ENCODE results near the gene NUDT16.
A peak's percentile ranks its signal among the peaks of the same experiment; 100 is the strongest.
"Not testable (repeated sequence)": the region's sequence is repeated elsewhere in the genome, so short reads cannot be mapped to it uniquely, and the experiment has no call there.

Gene NUDT16

DNA sequence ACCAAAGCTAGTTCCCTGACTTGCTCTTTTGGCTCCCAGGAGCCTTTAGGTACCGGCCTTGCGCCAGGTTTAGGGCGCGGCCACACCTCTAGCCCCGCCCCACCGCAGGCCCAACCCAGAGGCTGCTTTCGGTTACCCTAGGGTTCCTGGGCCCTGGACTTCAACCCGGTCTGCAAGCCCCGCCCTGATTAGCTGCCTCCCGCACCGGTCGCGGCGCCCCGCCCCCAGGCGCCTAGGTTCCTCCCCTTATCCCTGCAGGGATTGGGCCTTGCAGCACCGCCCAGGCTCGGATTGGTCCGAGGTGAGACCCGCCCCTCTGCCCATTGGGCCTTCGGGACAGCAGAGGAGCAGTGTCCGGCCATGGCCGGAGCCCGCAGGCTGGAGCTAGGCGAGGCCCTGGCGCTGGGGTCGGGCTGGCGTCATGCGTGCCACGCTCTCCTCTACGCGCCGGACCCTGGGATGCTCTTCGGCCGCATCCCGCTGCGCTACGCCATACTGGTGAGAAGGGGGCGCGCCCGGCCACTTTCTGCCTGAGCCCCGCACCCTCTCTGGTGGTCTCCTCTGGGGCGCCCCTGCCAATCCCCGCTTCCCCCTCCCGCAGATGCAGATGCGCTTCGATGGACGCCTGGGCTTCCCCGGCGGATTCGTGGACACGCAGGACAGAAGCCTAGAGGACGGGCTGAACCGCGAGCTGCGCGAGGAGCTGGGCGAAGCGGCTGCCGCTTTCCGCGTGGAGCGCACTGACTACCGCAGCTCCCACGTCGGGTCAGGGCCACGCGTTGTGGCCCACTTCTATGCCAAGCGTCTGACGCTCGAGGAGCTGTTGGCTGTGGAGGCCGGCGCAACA lies at the start of gene NUDT16:
TSS of gene NUDT16 (plus strand) at position 330 of the 847 bp plus-strand sequence. CDS start at position 361, 31 bp downstream.
- DNase-seq (ENCODE audit: low read depth): peak; percentile 87

DNA sequence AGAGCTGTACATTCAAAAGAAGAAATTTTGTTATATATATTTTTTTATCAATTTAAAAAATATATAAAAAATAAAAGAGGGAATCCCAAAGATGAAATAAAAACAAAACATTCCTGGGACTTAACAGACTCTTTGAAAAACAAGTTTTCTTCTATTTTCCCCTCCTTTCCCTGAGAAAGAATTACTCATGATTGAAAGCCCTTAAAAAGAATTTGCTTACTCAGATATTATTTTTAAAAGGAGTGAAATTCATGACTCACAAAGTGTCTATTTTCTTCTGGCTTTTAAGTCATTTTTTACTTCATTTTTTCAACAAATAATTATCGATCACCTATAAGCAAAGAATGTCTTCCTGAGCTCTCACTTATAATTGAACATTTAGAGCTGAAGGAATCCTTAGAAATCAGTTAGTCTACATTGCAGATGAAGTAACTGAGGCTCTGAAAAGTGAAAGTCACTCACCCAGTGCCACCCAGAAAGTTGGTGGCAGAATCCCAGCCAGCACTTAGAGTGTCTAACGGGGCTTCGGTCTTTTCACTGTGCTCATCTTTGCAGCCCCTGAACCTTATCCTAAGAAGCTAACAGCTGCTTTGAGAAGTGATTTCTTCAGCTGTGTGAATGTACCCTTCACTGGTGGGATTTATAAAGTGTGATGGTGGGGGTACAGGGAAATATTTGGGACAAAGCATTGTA lies 42.5 kb upstream of the NUDT16 start:
- no peak for DNase-seq (ENCODE audit: low read depth)

DNA sequence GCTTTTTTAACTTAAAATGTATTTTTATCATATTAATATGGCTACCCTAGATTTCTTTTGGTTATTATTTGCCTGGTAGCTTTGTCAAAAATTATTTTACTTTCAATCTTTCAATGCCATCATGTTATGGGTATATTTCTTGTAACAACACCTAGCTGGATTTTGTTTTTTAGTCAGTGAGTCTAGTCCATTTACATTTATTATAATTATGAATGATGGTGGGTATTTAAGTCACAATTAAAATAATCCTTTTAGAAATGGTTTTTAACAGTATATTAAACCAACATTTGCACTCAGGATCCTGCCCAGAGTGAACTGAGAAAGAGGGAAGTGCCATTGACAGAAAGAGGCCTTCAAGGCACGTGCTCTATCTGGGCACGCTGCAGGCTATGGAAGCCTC lies 39.8 kb upstream of the NUDT16 start:
- DNase-seq (ENCODE audit: low read depth): no peak

DNA sequence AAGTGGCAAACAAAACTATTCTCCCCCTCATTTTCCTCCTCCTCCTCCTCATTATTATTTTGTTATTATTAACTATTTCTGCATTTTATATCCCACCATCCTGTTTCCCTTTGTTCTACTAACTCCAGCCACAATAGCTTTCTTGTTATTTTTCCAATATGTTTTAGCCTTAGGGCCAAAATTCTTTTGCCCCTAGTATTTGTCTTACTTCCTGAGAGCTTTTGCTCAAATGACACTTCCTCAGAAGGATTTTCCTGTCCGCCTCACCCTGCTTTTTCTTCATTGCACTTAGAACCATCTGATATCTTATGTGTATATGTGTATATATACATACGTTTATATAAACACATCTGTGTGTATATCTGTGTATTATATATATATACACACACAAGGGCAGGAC lies 32.7 kb upstream of the NUDT16 start:
- DNase-seq (ENCODE audit: low read depth): no peak

DNA sequence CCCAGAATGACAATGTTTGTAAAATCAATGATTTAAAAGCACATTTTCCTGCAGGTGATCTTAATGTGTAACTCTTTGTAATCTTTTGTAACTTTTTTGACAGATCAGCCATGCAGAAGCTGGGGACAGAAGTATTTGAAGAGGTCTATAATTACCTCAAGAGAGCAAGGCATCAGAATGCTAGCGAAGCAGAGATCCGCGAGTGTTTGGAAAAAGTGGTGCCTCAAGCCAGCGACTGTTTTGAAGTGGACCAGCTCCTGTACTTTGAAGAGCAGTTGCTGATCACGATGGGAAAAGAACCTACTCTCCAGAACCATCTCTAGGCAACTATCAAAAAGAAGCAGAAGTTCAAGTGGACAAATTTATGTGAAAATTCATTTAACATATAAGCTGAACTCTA lies 32.1 kb upstream of the NUDT16 start:
- DNase-seq (ENCODE audit: low read depth): no peak

DNA sequence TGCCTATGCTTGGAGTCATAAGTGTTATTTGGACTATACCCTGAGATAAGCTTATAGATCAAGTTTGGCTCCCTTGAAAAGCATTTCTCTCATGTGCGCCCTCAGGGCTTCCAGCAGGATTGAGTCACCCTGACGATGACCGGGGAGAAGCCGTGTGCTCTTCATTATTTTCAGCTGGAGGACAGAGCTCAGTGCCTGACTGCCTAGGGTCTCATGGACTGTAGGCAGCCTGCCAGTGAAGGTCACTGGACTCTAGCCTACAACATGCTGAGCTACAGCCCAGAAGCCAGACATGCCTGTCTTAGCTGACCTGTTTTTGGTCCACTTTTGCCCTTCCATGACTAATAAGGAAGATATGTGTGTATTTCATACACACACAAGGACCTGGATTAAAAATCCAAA lies 31.6 kb upstream of the NUDT16 start:
- no peak for DNase-seq (ENCODE audit: low read depth)

DNA sequence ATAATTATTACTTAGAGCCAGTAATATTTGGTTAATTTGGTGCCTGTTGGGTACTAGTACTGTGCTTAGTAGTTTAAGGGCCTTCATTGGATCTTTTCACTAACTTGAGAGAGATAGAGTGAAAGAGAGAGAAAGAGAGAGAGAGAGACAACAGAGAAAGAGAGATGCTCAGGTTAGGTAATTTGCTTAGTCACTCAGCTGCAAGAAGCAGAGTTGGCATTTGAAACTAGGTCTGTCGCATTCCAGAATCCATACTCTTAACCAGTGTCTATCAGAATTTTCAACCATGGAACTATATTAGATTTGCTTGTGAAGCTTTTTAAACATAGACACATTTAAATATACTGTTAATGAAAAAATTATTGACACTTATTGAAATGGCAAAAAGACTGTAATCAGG lies 31.1 kb upstream of the NUDT16 start:
- DNase-seq (ENCODE audit: low read depth): no peak

DNA sequence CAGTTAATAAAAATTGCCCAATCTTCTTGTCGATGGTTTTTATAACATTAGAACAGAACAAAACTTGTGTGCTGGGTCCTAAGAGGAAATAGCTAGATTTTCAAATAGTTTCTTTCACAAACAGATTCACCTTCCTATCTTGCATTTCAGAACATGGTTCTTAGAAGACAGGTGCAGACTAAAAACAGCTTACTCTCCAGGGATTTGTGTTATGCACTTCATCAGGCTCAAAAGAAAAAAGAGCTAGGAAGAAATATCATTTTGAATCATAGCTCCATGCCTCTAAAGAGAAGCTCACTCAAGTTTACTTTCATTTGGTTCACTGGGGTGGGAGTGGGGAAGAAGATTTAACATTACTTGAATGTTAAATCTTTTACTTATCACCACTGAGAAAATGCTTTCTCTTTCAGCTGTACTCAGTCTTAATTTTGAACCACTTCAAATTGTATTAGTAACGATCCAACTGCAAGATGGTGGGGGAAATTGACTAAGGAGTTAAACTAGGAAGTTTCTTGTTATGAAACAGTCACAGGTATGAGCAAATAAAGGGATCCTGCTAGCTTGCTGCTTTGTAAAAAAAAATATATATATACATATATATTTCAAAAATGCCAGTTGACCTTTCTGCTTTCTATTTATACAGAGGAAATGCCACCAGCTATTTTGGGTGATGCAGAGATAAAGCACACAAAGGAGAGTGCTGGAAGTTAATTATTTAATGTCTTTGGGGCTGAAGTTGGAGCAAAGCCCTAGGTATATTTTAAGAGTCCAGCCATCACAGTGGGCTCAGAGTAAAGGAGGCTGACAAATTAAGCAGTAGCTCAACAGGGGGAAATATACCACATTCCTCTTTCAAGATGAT lies 28.3 kb upstream of the NUDT16 start:
- no peak for DNase-seq (ENCODE audit: low read depth)

DNA sequence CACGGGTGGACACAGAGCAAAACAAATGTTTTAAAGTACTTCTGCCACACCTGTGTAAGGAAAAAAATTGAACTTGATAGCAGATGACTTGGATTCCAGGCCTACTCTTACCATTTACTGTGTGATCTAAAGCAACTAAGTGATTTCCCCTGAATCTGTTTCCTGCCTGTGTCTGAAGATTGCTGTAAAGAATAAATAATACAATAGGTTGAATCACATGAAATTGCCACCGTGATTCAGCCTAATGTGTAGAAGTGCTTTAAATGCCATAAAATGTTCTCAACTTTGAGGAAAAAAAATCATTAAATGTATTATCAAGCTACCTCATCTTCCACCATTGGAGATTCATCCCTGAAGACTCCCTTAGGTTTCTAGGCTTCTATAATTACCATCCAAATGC lies 27.6 kb upstream of the NUDT16 start:
- DNase-seq (ENCODE audit: low read depth): no peak

DNA sequence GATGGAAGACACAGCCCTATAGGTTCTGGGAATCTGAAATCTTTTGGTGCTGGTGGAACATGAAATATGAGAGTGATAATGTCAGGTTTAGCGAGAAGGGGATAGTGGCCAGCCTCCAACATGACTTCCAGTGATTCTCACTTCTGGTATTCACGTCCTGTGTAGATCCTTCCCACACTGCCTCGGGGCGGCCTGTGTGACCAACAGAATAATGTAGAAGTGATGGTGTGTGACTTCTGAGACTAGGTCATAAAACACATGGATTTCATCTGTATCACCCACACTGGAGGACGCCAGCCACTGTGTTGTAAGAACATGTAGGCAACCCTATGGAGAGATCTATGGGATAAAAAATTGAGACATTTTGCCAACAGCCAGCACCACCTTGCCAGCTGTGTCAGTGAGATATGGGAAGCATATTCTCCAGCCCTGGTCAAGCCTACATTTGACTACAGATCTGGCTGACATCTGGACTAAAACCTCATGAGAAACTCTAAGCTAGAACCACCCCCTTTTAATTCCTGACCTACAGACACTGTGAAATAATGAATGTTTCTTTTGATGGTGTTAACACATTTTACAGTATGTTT lies 25.5 kb upstream of the NUDT16 start:
- DNase-seq (ENCODE audit: low read depth): no peak

DNA sequence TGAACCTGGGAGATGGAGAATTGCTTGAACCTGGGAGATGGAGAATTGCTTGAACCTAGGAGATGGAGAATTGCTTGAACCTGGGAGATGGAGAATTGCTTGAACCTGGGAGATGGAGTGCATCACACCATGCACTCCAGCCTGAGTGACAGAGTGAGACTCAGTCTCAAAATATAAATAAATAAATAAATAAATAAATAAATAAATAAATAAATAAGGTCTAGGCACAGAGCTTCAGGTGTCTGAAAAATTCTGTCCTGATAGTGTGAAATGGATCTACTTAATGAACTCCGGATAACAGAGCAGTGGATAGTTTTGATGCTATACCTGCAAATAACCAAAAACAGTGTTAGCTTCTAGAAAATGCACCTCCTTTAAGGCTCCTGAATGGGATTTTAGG lies 24.3 kb upstream of the NUDT16 start:
- DNase-seq (ENCODE audit: low read depth): no peak

DNA sequence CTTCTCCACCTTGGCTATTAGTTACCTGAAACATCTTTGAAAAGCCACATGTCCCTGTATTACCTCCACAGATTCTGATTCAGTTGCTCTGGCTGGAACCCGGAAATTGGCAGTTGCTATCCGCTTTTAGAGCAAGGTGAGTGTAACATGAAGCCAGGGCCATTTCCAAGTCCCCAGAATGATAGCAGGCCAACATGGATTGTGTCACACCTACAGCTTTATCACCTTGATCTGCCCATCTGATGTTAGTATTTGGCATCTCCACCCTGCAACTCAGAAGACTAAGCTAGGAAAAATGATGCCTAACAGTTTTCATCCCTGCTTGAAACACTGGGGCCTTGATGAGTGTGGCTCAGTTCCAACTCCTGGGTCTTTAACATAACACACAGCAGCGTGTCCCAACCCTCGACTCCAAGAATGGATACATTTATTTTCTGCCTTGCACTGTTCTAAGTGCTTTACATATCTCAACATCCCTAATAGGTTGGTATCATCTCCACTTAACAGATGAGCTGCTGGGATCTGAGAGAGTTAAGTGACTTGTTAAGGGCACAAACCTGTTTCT lies 21.3 kb upstream of the NUDT16 start:
- DNase-seq (ENCODE audit: low read depth): no peak

DNA sequence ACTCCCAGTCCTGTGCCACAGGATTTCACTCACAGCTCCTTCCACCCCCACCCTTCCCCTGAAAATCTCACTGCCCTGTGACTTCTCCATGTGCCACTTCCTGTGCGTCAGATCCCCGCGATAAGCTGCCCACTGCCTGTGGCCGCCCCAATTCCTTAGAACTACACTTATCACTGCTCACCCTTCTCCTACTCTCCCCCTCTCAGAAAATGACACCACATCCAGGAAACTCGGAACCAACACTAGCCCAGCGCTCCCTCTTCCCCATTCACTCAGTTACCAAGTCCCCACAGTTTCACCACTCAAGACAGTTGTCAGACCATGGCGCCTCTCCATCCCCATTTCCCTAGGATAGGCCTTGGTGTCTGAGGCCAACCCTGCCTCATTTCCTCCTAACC lies 20.5 kb upstream of the NUDT16 start:
- not testable (repeated sequence) for DNase-seq (ENCODE audit: low read depth)

DNA sequence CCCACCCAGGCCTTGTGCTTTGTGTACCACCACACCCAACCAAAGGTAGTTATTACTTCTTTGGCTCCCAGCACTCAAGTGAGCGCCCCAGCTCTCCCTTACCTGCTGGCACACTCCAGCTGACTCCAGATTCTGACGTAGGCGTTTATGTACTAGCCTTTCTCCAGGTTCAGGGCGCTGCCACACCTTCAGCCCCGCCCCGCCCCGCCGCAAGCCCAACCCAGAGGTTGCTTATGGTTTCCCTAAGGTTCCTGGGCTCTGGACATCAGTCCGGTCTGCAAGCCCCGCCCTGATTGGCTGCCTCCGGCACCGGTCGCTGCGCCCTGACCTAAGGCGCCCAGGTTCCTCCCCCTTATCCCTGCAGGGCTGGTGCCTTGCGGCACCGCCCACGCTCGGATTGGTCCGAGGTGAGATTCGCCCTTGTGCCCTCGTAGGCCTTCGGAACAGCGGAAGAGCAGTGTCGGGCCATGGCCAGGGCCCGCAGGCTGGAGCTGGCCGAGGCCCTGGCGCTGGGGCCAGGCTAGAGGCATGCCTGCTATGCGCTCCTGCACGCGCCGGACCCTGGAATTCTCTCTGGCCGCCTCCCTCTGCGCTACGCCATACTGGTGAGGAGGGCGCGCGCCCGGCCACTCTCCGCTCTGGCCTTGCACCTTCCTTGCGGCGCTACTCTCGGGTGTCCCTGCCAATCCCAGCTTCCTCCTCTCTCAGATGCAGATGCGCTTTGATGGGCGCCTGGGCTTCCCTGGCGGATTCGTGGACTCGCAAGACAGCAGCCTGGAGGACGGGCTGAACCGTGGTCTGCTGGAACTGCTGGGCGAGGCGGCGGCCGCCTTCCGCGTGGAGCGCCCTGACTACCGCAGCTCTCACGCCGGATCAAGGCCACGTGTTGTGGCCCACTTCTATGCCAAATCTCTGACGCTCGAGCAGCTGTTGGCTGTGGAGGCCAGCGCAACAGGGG lies 19.8 kb upstream of the NUDT16 start:
- no peak for DNase-seq (ENCODE audit: low read depth)

DNA sequence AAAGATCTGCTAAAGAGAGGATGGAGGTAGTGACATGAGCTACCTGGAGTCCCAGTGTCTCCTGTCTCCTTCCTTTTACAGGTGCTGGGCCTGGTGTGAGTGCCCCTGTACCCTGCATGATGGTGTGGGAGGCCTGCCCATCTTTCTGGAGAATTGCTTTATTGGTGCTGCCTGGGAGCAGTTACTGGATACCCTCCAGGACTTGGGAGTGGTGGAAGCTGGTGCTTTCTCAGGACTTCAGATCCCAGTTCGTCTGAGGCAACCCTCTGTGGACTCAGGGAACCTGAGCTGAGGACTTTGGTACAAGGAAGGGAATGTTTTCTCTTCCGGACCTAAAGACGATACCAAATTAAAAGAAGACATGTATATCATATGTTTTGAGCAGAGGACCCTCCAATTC lies 18.3 kb upstream of the NUDT16 start:
- no peak for DNase-seq (ENCODE audit: low read depth)

DNA sequence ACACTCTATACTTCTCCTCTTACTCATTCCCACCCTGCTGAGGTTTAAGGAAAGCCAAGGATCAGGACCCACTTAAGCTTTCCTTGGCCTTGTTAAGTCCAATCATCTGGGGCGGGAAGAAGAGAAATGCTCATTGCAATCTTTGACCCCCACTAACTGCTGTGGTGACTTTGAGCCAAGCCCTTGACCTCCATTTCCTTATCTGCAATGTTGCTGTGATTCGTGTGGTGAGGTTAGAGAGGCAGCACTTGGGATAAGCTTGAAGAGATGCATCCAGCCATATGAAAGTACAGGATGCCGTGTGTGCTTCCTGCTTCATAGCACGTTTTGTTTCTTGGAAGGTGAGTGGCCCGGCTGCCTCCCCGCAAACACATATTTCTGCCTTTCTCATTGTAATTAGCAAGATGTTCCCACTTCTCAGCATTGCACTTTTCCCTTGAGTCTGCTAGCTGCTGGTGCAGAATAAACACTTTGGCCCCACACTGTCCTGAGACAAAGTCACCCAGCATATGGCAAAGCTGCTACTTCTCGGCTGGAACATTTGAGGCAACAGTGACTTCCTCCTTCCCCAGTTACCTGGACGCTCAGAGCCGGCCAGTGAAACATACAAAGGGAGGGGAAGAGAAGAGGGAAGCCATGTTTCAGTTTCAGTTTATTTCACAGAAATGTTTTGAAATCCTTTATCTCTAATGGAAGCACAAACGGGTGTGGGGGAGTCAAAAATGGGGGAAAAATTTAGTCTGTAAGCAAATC lies 10.5 kb upstream of the NUDT16 start:
- DNase-seq (ENCODE audit: low read depth): no peak

DNA sequence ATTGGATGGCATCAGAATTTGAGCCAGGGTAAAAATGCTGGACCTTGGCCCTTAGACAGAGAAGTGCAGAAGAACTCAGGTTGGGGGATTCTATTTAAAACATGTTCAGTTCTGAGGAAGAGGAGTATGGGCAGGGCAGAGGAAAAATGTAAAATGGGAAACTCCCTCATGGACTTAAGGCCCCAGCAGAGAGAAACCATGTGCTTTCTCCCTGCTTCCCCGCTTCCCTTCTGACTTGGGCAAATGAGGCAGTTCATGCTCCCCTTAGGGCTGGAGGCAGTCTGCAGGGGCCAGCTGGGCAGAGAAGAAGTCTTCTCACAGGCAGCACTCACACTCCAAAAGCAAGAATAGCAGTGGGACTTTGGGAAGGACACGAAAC lies 9.9 kb upstream of the NUDT16 start:
- no peak for DNase-seq (ENCODE audit: low read depth)

DNA sequence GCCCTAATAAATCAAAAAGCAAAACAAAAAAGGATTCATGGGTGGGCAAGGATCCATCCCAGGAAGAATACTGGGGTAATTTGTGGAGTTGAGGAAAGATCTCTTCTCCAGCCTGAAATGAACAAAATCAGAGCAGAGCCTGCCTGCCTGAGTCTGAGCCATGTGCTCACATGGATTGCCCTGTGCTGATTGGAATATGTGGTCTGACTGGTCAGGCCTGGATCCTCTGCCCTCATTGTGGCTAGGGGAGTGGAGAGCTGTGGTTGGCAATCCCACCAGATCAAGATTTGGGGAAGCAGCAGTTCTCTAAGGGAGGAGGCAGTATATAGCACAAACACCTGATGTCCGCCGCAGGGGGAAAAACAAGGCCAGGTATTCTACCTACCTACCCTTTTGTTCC lies 6.8 kb upstream of the NUDT16 start:
- DNase-seq (ENCODE audit: low read depth): no peak

DNA sequence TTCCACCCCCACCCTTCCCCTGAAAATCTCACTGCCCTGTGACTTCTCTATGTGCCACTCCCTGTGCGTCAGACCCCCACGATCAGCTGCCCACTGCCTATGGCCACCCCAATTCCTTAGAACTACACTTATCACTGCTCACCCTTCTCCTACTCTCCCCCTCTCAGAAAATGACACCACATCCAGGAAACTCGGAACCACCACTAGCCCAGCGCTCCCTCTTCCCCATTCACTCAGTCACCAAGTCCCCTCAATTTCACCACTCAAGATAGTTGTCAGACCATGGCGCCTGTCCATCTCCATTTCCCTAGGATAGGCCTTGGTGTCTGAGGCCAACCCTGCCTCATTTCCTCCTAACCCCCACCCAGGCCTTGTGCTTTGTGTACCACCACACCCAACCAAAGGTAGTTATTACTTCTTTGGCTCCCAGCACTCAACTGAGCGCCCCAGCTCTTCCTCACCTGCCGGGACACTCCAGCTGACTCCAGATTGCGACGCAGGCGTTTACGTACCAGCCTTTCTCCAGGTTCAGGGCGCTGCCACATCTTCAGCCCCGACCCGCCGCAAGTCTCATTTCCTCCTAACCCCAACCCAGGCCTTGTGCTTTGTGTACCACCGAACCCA lies 641 bp upstream of the NUDT16 start:
- not testable (repeated sequence) for DNase-seq (ENCODE audit: low read depth)

All from stimulated activated CD8-positive, alpha-beta memory T cell treated with anti-CD3 and anti-CD28 coated beads, Interleukin-15, amount 100 ng/mL, for 24 hours (primary cell).